SK-N-SH treated with all-trans-retinoic acid at 6 μM for 48 hours (cell line): ENCODE results near the gene PCDHGA5.

ENCODE experiments used
- ARNTL ChIP-seq: fragments of 450-650 bp; formaldehyde crosslinking; IDR thresholded peaks from 2 replicates; pipeline ENCODE4 v1.5.0; 2020; ENCODE audit warnings: low read depth, mild to moderate bottlenecking, moderate library complexity, borderline replicate concordance
- BACH2 ChIP-seq: fragments of 250-450 bp; sonication (Bioruptor Pico); IDR thresholded peaks from 2 replicates; pipeline ENCODE4 v1.9.0; 2021; ENCODE audit warnings: mild to moderate bottlenecking, borderline replicate concordance
- CREB5 ChIP-seq: fragments of 250-450 bp; sonication (Bioruptor Pico); IDR thresholded peaks from 2 replicates; pipeline ENCODE4 v1.5.1; 2020; ENCODE audit warnings: low read depth, mild to moderate bottlenecking, moderate library complexity
- CSDC2 ChIP-seq: fragments of 250-450 bp; sonication (Bioruptor Pico); IDR thresholded peaks from 2 replicates; pipeline ENCODE4 v1.5.0; 2020; ENCODE audit warnings: mild to moderate bottlenecking, moderate library complexity
- GLIS3 ChIP-seq: fragments of 250-450 bp; sonication (Bioruptor Pico); IDR thresholded peaks from 2 replicates; pipeline ENCODE4 v1.5.0; 2020; ENCODE audit warnings: mild to moderate bottlenecking, moderate library complexity
- PATZ1 ChIP-seq: fragments of 250-450 bp; sonication (Bioruptor Pico); IDR thresholded peaks from 2 replicates; pipeline ENCODE4 v1.8.0; 2020; ENCODE audit warnings: mild to moderate bottlenecking, moderate library complexity, borderline replicate concordance
- POU6F1 ChIP-seq: fragments of 250-450 bp; sonication (Bioruptor Pico); IDR thresholded peaks from 2 replicates; pipeline ENCODE4 v1.8.0; 2021; ENCODE audit warnings: low read depth, mild to moderate bottlenecking, moderate library complexity, borderline replicate concordance

GRCh38 chr5:141356133-141356532 lies 7.8 kb upstream of the PCDHGA5 start:
- TF ChIP-seq ARNTL (CRISPR knock-in tag) = no peak
- TF ChIP-seq GLIS3 (CRISPR knock-in tag) = no peak
- TF ChIP-seq PATZ1 (CRISPR knock-in tag) = no peak
- TF ChIP-seq POU6F1 = no peak
- no peak for TF ChIP-seq CSDC2 (CRISPR knock-in tag)
- TF ChIP-seq CREB5 (CRISPR knock-in tag) = no peak
- no peak for TF ChIP-seq BACH2 (CRISPR knock-in tag)
